Measurements from ENCODE around the gene AMBRA1.

AMBRA1 gene

GRCh38 chr11:46378296-46378695 is 215.5 kb downstream of the AMBRA1 start:
- DNase-seq: no peak
- no peak overlapping the region for H2BK12ac ChIP-seq (ENCODE audit: low read length in 2 of 2)
- WGBS: 97% methylated on average over 10 of the region's 10 CpGs
- H2BK5ac ChIP-seq (ENCODE audit: low read depth, low read length, poor library complexity, severe bottlenecking): no peak overlapping the region
- no peak overlapping the region for H3K18ac ChIP-seq (ENCODE audit: low read depth in 1 of 2, low read length in 2 of 2)
- H4K8ac ChIP-seq (ENCODE audit: low read length): no peak overlapping the region
- H4K91ac ChIP-seq (ENCODE audit: low read length): peak overlapping the region; percentile 66
- no peak overlapping the region for H3K9ac ChIP-seq (ENCODE audit: low read length)
- no peak overlapping the region for H2BK120ac ChIP-seq (ENCODE audit: low read depth, low read length)
- H3K4ac ChIP-seq (ENCODE audit: low read depth in 1 of 2, low read length in 2 of 2): no peak overlapping the region
- no peak overlapping the region for H3K4me2 ChIP-seq (ENCODE audit: low read length, poor library complexity, severe bottlenecking)
- H3K14ac ChIP-seq (ENCODE audit: low read length in 2 of 2): no peak overlapping the region
- H2AFZ ChIP-seq (ENCODE audit: low read depth, low read length): no peak overlapping the region
- H3K27ac ChIP-seq (ENCODE audit: low read length, poor library complexity, severe bottlenecking): no peak overlapping the region
- peaks cover 1% of the 10 kb centered on the region for H3K79me1 ChIP-seq (replicated peaks; ENCODE audit: low read length, poor library complexity, severe bottlenecking)
- H3K4me3 ChIP-seq (ENCODE audit: insufficient read depth in 1 of 2, low read depth in 1 of 2, low read length in 2 of 2): no peak overlapping the region
- no peak overlapping the region for H2AK5ac ChIP-seq (ENCODE audit: low read length, severe bottlenecking)
- no peaks in the 10 kb centered on the region for H3K9me3 ChIP-seq (ENCODE audit: control insufficient read depth, low read length)
- peaks cover 51% of the 10 kb centered on the region for H3K4me1 ChIP-seq (ENCODE audit: control insufficient read depth, insufficient read depth, low read depth, low read length)
- H2BK15ac ChIP-seq (ENCODE audit: low read depth, poor library complexity, severe bottlenecking): no peak overlapping the region
- peaks cover 7 to 14% of the 10 kb centered on the region in 2 experiments for H3K27me3 ChIP-seq (ENCODE audit: control insufficient read depth in 1 of 2, insufficient read depth in 1 of 2, low read length in 2 of 2)
- no peak overlapping the region for H3K23ac ChIP-seq (ENCODE audit: low read length in 2 of 2)
- H3K36me3 ChIP-seq (ENCODE audit: control insufficient read depth in 1 of 2, insufficient read depth in 2 of 2, low read depth in 1 of 2, low read length in 2 of 2): peaks cover 22 to 54% of the 10 kb centered on the region in 2 experiments

GRCh38 chr11:46377831-46378230 is 216.0 kb downstream of the AMBRA1 start:
- Histone ChIP-seq H3K9ac (ENCODE audit: low read length) (no peak overlapping the region), H2BK12ac (ENCODE audit: low read length in 2 of 2) (no peak overlapping the region), H3K4me1 (ENCODE audit: control insufficient read depth, insufficient read depth, low read depth, low read length) (peaks cover 49% of the 10 kb centered on the region), H3K9me3 (ENCODE audit: control insufficient read depth, low read length) (no peaks in the 10 kb centered on the region), H3K27ac (ENCODE audit: low read length, poor library complexity, severe bottlenecking) (no peak overlapping the region), H2BK5ac (ENCODE audit: low read depth, low read length, poor library complexity, severe bottlenecking) (no peak overlapping the region), H3K4ac (ENCODE audit: low read depth in 1 of 2, low read length in 2 of 2) (no peak overlapping the region), H3K18ac (ENCODE audit: low read depth in 1 of 2, low read length in 2 of 2) (no peak overlapping the region), H3K14ac (ENCODE audit: low read length in 2 of 2) (no peak overlapping the region), H2AFZ (ENCODE audit: low read depth, low read length) (no peak overlapping the region), H3K27me3 (ENCODE audit: control insufficient read depth in 1 of 2, insufficient read depth in 1 of 2, low read length in 2 of 2) (peaks cover 4 to 11% of the 10 kb centered on the region in 2 experiments), H3K4me3 (ENCODE audit: insufficient read depth in 1 of 2, low read depth in 1 of 2, low read length in 2 of 2) (no peak overlapping the region), H3K79me1 (replicated peaks; ENCODE audit: low read length, poor library complexity, severe bottlenecking) (peaks cover 1% of the 10 kb centered on the region), H3K36me3 (ENCODE audit: control insufficient read depth in 1 of 2, insufficient read depth in 2 of 2, low read depth in 1 of 2, low read length in 2 of 2) (peaks cover 22 to 56% of the 10 kb centered on the region in 2 experiments), H2BK120ac (ENCODE audit: low read depth, low read length) (no peak overlapping the region), H2BK15ac (ENCODE audit: low read depth, poor library complexity, severe bottlenecking) (no peak overlapping the region), H4K8ac (ENCODE audit: low read length) (no peak overlapping the region), H2AK5ac (ENCODE audit: low read length, severe bottlenecking) (no peak overlapping the region), H3K23ac (ENCODE audit: low read length in 2 of 2) (no peak overlapping the region), H3K4me2 (ENCODE audit: low read length, poor library complexity, severe bottlenecking) (no peak overlapping the region), H4K91ac (ENCODE audit: low read length) (peak overlapping the region; percentile 66)
- WGBS: over 99% methylated on average over 5 of the region's 5 CpGs
- no peak for DNase-seq

GRCh38 chr11:46377290-46377689 is 216.5 kb downstream of the AMBRA1 start:
- peaks cover 26 to 62% of the 10 kb centered on the region in 2 experiments for H3K36me3 ChIP-seq (ENCODE audit: control insufficient read depth in 1 of 2, insufficient read depth in 2 of 2, low read depth in 1 of 2, low read length in 2 of 2)
- no peak overlapping the region for H2BK120ac ChIP-seq (ENCODE audit: low read depth, low read length)
- no peak overlapping the region for H2AFZ ChIP-seq (ENCODE audit: low read depth, low read length)
- H3K4me2 ChIP-seq (ENCODE audit: low read length, poor library complexity, severe bottlenecking): no peak overlapping the region
- H2AK5ac ChIP-seq (ENCODE audit: low read length, severe bottlenecking): no peak overlapping the region
- DNase-seq: no peak
- no peak overlapping the region for H2BK5ac ChIP-seq (ENCODE audit: low read depth, low read length, poor library complexity, severe bottlenecking)
- 97% methylated on average over 11 of the region's 11 CpGs for WGBS
- H3K18ac ChIP-seq (ENCODE audit: low read depth in 1 of 2, low read length in 2 of 2): no peak overlapping the region
- peak overlapping the region; percentile 85 for H4K91ac ChIP-seq (ENCODE audit: low read length)
- peaks cover 0 to 5% of the 10 kb centered on the region in 2 experiments for H3K27me3 ChIP-seq (ENCODE audit: control insufficient read depth in 1 of 2, insufficient read depth in 1 of 2, low read length in 2 of 2)
- no peak overlapping the region for H2BK12ac ChIP-seq (ENCODE audit: low read length in 2 of 2)
- no peak overlapping the region for H3K4me3 ChIP-seq (ENCODE audit: insufficient read depth in 1 of 2, low read depth in 1 of 2, low read length in 2 of 2)
- H3K9me3 ChIP-seq (ENCODE audit: control insufficient read depth, low read length): no peaks in the 10 kb centered on the region
- peaks cover 44% of the 10 kb centered on the region for H3K4me1 ChIP-seq (ENCODE audit: control insufficient read depth, insufficient read depth, low read depth, low read length)
- no peak overlapping the region for H3K27ac ChIP-seq (ENCODE audit: low read length, poor library complexity, severe bottlenecking)
- H3K79me1 ChIP-seq (replicated peaks; ENCODE audit: low read length, poor library complexity, severe bottlenecking): peaks cover 1% of the 10 kb centered on the region
- no peak overlapping the region for H4K8ac ChIP-seq (ENCODE audit: low read length)
- H3K4ac ChIP-seq (ENCODE audit: low read depth in 1 of 2, low read length in 2 of 2): no peak overlapping the region
- no peak overlapping the region for H3K14ac ChIP-seq (ENCODE audit: low read length in 2 of 2)
- H3K9ac ChIP-seq (ENCODE audit: low read length): no peak overlapping the region
- no peak overlapping the region for H3K23ac ChIP-seq (ENCODE audit: low read length in 2 of 2)
- H2BK15ac ChIP-seq (ENCODE audit: low read depth, poor library complexity, severe bottlenecking): no peak overlapping the region

GRCh38 chr11:46376258-46377050 is 217.4 kb downstream of the AMBRA1 start:
- H3K4ac ChIP-seq (ENCODE audit: low read depth in 1 of 2, low read length in 2 of 2): no peak overlapping the region

More at GRCh38 chr11:46376258-46377050, 217.4 kb downstream of the AMBRA1 start:
- H4K8ac ChIP-seq (ENCODE audit: low read length): no peak overlapping the region
- no peak overlapping the region for H3K4me2 ChIP-seq (ENCODE audit: low read length, poor library complexity, severe bottlenecking)
- H3K27me3 ChIP-seq (ENCODE audit: control insufficient read depth in 1 of 2, insufficient read depth in 1 of 2, low read length in 2 of 2): no peaks in the 10 kb centered on the region
- H3K18ac ChIP-seq (ENCODE audit: low read depth in 1 of 2, low read length in 2 of 2): no peak overlapping the region
- 95% methylated on average over 19 of the region's 19 CpGs for WGBS
- no peak overlapping the region for H2BK120ac ChIP-seq (ENCODE audit: low read depth, low read length)
- no peak overlapping the region for H2BK12ac ChIP-seq (ENCODE audit: low read length in 2 of 2)
- H2BK5ac ChIP-seq (ENCODE audit: low read depth, low read length, poor library complexity, severe bottlenecking): no peak overlapping the region
- no peaks in the 10 kb centered on the region for H3K9me3 ChIP-seq (ENCODE audit: control insufficient read depth, low read length)
- peaks cover 6% of the 10 kb centered on the region for H3K79me1 ChIP-seq (replicated peaks; ENCODE audit: low read length, poor library complexity, severe bottlenecking)
- H3K4me1 ChIP-seq (ENCODE audit: control insufficient read depth, insufficient read depth, low read depth, low read length): peaks cover 36% of the 10 kb centered on the region
- DNase-seq: no peak
- no peak overlapping the region for H2AFZ ChIP-seq (ENCODE audit: low read depth, low read length)
- H2AK5ac ChIP-seq (ENCODE audit: low read length, severe bottlenecking): no peak overlapping the region
- no peak overlapping the region for H3K9ac ChIP-seq (ENCODE audit: low read length)
- H3K23ac ChIP-seq (ENCODE audit: low read length in 2 of 2): no peak overlapping the region
- peaks cover 33 to 70% of the 10 kb centered on the region in 2 experiments for H3K36me3 ChIP-seq (ENCODE audit: control insufficient read depth in 1 of 2, insufficient read depth in 2 of 2, low read depth in 1 of 2, low read length in 2 of 2)
- H4K91ac ChIP-seq (ENCODE audit: low read length): no peak overlapping the region
- no peak overlapping the region for H3K27ac ChIP-seq (ENCODE audit: low read length, poor library complexity, severe bottlenecking)
- H3K14ac ChIP-seq (ENCODE audit: low read length in 2 of 2): no peak overlapping the region
- H2BK15ac ChIP-seq (ENCODE audit: low read depth, poor library complexity, severe bottlenecking): no peak overlapping the region
- H3K4me3 ChIP-seq (ENCODE audit: insufficient read depth in 1 of 2, low read depth in 1 of 2, low read length in 2 of 2): no peak overlapping the region
